Measurements from ENCODE around the gene MAGOHB. TPM values are rescaled to one million over a fixed set of nuclear protein-coding genes. Genes with fewer than 3 reads are reported as not detected.
"Not testable (repeated sequence)": the region's sequence is repeated elsewhere in the genome, so short reads cannot be mapped to it uniquely, and the experiment has no call there.

MAGOHB gene
- total RNA-seq, 4 donors from 2014 or later, result 6.0 to 27.8 (median 10.3) TPM

DNA sequence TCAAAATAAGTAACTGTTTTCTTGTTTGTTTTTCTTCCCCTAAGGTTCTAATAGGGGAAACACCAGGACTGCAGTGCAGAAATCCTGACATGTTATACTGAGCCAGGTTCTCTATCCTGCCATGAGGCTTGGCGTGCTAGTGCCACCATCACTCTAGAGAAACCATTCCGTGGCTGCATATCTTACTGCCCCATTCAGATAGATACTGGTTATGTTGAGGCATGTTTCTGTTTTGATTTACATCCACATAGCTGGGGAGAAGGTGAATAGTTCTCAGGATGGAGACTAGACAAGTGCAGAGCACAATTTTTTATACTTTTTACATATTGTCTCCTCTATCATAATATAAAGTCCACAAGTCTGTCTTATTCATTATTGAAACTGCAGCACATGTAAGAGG, 11.5 kb downstream of the MAGOHB start:
- no peak for DNase-seq (ENCODE audit: low spot score in 2 of 2)
- no peaks in the 10 kb centered on the region for H3K4me1 ChIP-seq
- TF ChIP-seq EP300 (IDR thresholded peaks at IDR 0.05) (no peak), POLR2A (IDR thresholded peaks at IDR 0.05) (no peak), POLR2AphosphoS5 (IDR thresholded peaks at IDR 0.05) (no peak)
- TF ChIP-seq, protein P1, sequence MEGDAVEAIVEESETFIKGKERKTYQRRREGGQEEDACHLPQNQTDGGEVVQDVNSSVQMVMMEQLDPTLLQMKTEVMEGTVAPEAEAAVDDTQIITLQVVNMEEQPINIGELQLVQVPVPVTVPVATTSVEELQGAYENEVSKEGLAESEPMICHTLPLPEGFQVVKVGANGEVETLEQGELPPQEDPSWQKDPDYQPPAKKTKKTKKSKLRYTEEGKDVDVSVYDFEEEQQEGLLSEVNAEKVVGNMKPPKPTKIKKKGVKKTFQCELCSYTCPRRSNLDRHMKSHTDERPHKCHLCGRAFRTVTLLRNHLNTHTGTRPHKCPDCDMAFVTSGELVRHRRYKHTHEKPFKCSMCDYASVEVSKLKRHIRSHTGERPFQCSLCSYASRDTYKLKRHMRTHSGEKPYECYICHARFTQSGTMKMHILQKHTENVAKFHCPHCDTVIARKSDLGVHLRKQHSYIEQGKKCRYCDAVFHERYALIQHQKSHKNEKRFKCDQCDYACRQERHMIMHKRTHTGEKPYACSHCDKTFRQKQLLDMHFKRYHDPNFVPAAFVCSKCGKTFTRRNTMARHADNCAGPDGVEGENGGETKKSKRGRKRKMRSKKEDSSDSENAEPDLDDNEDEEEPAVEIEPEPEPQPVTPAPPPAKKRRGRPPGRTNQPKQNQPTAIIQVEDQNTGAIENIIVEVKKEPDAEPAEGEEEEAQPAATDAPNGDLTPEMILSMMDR (IDR thresholded peaks at IDR 0.05), result no peak
- H3K27me3 ChIP-seq, result no peaks in the 10 kb centered on the region
- WGBS, result 63% methylated on average over 2 of the region's 2 CpGs
- H3K36me3 ChIP-seq, result peaks cover 7% of the 10 kb centered on the region
- no peaks in the 10 kb centered on the region for H3K9me3 ChIP-seq
- H3K4me3 ChIP-seq, result no peak overlapping the region
- H3K27ac ChIP-seq, result no peak overlapping the region

- no peak overlapping the region for H3K4me3 ChIP-seq
- WGBS, result 91% methylated on average over 6 of the region's 6 CpGs
- H3K27ac ChIP-seq, result no peak overlapping the region
- no peaks in the 10 kb centered on the region for H3K27me3 ChIP-seq
- H3K4me1 ChIP-seq, result no peaks in the 10 kb centered on the region
- TF ChIP-seq EP300 (IDR thresholded peaks at IDR 0.05), result no peak
- TF ChIP-seq, protein P1 (IDR thresholded peaks at IDR 0.05), result no peak
- TF ChIP-seq POLR2A (IDR thresholded peaks at IDR 0.05), result no peak
- no peak for TF ChIP-seq POLR2AphosphoS5 (IDR thresholded peaks at IDR 0.05)
- H3K9me3 ChIP-seq, result no peaks in the 10 kb centered on the region
- DNase-seq (ENCODE audit: low spot score in 2 of 2), result no peak
- H3K36me3 ChIP-seq, result peaks cover 9% of the 10 kb centered on the region
Observed at GRCh38 chr12:10600988-10601387, 12.4 kb downstream of the MAGOHB start.

DNA sequence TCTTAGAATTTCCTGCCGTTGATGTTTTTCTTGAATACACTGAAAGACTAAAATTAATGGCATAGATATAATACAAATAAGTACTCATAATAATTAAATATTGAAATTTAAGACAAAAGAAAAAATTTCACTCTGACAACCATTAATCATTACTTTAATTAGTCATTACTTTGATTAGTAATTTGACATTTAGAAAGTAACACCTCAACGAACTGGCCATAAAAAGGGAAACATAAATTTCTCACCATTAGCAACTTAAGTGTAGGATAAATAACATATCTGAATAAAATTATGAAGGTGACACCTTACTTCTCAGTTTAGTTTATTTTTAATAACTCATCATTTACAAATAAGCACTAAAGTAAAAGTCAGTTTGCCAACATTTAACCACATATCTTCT, 17.5 kb downstream of the MAGOHB start:
- no peak overlapping the region for H3K4me3 ChIP-seq
- no peaks in the 10 kb centered on the region for H3K9me3 ChIP-seq
- H3K36me3 ChIP-seq, result peaks cover 17% of the 10 kb centered on the region
- no peaks in the 10 kb centered on the region for H3K27me3 ChIP-seq
- H3K27ac ChIP-seq, result no peak overlapping the region
- TF ChIP-seq EP300 (IDR thresholded peaks at IDR 0.05), result no peak
- no peak for TF ChIP-seq POLR2A (IDR thresholded peaks at IDR 0.05)
- TF ChIP-seq POLR2AphosphoS5 (IDR thresholded peaks at IDR 0.05), result no peak
- DNase-seq (ENCODE audit: low spot score in 2 of 2), result no peak
- H3K4me1 ChIP-seq, result no peaks in the 10 kb centered on the region
- 83% methylated on average over 2 of the region's 2 CpGs for WGBS

- Histone ChIP-seq H3K27me3 (no peaks in the 10 kb centered on the region), H3K4me1 (no peaks in the 10 kb centered on the region), H3K4me3 (no peak overlapping the region), H3K27ac (no peak overlapping the region), H3K36me3 (peaks cover 15% of the 10 kb centered on the region), H3K9me3 (no peaks in the 10 kb centered on the region)
- 96% methylated on average over 3 of the region's 3 CpGs for WGBS
- no peak for TF ChIP-seq POLR2A (IDR thresholded peaks at IDR 0.05)
- no peak for TF ChIP-seq EP300 (IDR thresholded peaks at IDR 0.05)
- no peak for TF ChIP-seq POLR2AphosphoS5 (IDR thresholded peaks at IDR 0.05)
- TF ChIP-seq, protein P1 (IDR thresholded peaks at IDR 0.05), result no peak
- DNase-seq (ENCODE audit: low spot score in 2 of 2), result no peak
Observed at GRCh38 chr12:10590966-10591365, 22.4 kb downstream of the MAGOHB start.

DNA sequence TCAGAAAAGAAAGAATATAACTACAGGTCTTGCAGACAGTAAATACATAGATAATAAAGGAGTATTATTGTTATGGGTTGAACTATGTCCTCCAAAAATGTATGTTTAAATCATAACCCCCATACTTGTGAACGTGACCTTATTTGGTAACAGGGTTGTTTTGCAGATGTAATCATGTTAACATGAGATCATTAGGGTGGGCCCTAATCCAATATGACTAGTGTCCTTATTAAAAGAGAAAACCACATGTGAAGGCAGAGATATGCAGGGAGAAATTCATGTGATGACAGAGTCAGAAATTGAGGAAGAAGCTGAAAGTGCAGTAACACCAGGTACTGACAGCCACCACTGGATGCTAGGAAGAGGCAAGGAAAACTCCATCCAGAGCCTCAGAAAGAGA, 29.0 kb downstream of the MAGOHB start:
- DNase-seq (ENCODE audit: low spot score in 2 of 2), result no peak
- WGBS, result 68% methylated on average over 1 of the region's 1 CpG
- Histone ChIP-seq H3K36me3 (peaks cover 15% of the 10 kb centered on the region), H3K27me3 (no peaks in the 10 kb centered on the region), H3K4me3 (no peak overlapping the region), H3K4me1 (no peaks in the 10 kb centered on the region), H3K9me3 (peaks cover 4% of the 10 kb centered on the region), H3K27ac (no peak overlapping the region)
- no peak for TF ChIP-seq POLR2A (IDR thresholded peaks at IDR 0.05)
- TF ChIP-seq, protein P1 (IDR thresholded peaks at IDR 0.05), result no peak
- TF ChIP-seq POLR2AphosphoS5 (IDR thresholded peaks at IDR 0.05), result no peak
- TF ChIP-seq EP300 (IDR thresholded peaks at IDR 0.05), result no peak

- no peak for DNase-seq (ENCODE audit: low spot score in 2 of 2)
- Histone ChIP-seq H3K9me3 (peaks cover 4% of the 10 kb centered on the region), H3K36me3 (peaks cover 15% of the 10 kb centered on the region), H3K4me1 (no peaks in the 10 kb centered on the region), H3K27me3 (no peaks in the 10 kb centered on the region), H3K4me3 (no peak overlapping the region), H3K27ac (no peak overlapping the region)
- no peak for TF ChIP-seq POLR2A (IDR thresholded peaks at IDR 0.05)
- TF ChIP-seq EP300 (IDR thresholded peaks at IDR 0.05), result no peak
- TF ChIP-seq, protein P1 (IDR thresholded peaks at IDR 0.05), result no peak
- TF ChIP-seq POLR2AphosphoS5 (IDR thresholded peaks at IDR 0.05), result no peak
- WGBS, result 94% methylated on average over 3 of the region's 3 CpGs
Observed at GRCh38 chr12:10582704-10583103, 30.7 kb downstream of the MAGOHB start.

DNA sequence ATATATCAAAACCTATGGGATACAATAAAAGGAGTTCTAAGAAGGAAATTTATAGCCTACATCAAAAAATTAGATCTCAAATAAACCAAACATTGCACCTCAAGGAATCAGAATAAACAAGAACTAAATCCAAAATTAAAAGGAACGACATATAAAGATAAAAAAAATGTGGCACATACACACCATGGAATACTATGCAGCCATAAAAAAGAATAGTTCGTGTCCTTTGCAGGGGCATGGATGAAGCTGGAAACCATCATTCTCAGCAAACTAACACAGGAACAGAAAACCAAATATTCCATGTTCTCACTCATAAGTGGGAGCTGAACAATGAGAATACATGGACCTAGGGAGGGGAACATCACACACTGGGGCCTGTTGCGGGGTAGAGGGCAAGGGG, 31.3 kb downstream of the MAGOHB start:
- H3K27me3 ChIP-seq; H3K27ac ChIP-seq; DNase-seq (ENCODE audit: low spot score in 2 of 2); H3K4me3 ChIP-seq; H3K4me1 ChIP-seq; H3K9me3 ChIP-seq: not testable (repeated sequence)
- peaks cover 15% of the 10 kb centered on the region for H3K36me3 ChIP-seq
- 100% methylated on average over 3 of the region's 3 CpGs for WGBS
